Transverse colon (tissue), 4 donors: ENCODE results near the gene SELE. TPM values are rescaled to one million over a fixed set of nuclear protein-coding genes. Genes with fewer than 3 reads are reported as not detected.

Experiments
- DNase-seq: peaks from one replicate; pipeline ENCODE4 v3.0.0-alpha.2; 2019
- H3K27ac ChIP-seq, 4 donors: fragments of 200-600 bp; sonication (generic); 2 replicates each; pipeline ENCODE4 v1.5.1; 2016 to 2018; ENCODE audit warnings: inconsistent platforms in 4 of 4
- H3K27me3 ChIP-seq: fragments of 200-600 bp; sonication (generic); 2 replicates; pipeline ENCODE4 v1.5.1; 2017; ENCODE audit warnings: inconsistent platforms
- H3K36me3 ChIP-seq, 4 donors: fragments of 200-600 bp; sonication (generic); 2 replicates each; pipeline ENCODE4 v1.5.1; 2017 to 2019; ENCODE audit warnings: inconsistent platforms in 4 of 4
- H3K4me1 ChIP-seq, 4 donors: fragments of 200-600 bp; sonication (generic); 2 replicates each; pipeline ENCODE4 v1.5.1; 2017 to 2020; ENCODE audit warnings: inconsistent platforms in 4 of 4
- H3K4me3 ChIP-seq, 4 donors: fragments of 200-600 bp; sonication (generic); 1 replicate in 1 of 4; 2 replicates in 3 of 4; pipeline versions ENCODE4 v1.5.1 to v1.6.1; 2017 to 2019; ENCODE audit warnings: inconsistent platforms in 4 of 4
- H3K9me3 ChIP-seq, 2 donors: fragments of 200-600 bp; sonication (generic); 2 replicates each; pipeline ENCODE4 v1.5.1; 2017 to 2019; ENCODE audit warnings: inconsistent platforms in 2 of 2
- CTCF ChIP-seq, 5 experiments: fragments of 200-600 bp in 3 of 5; fragments of 450-650 bp in 2 of 5; sonication (generic) in 3 of 5; IDR thresholded peaks; 1 replicate in 2 of 5; 2 replicates in 3 of 5; pipeline ENCODE4 v1.5.1; 2016 to 2017; ENCODE audit warnings: antibody characterized with exemption in 5 of 5, inconsistent platforms in 3 of 5, mild to moderate bottlenecking in 2 of 5, moderate library complexity in 1 of 5
- EP300 ChIP-seq: sonication (generic); formaldehyde crosslinking; IDR thresholded peaks from one replicate; pipeline ENCODE4 v1.6.1; 2017; ENCODE audit warnings: antibody characterized with exemption, low read depth
- POLR2A ChIP-seq: fragments of 450-650 bp; IDR thresholded peaks from one replicate; pipeline ENCODE4 v1.6.1; 2016; ENCODE audit warnings: antibody characterized with exemption, mild to moderate bottlenecking, moderate library complexity
- POLR2AphosphoS5 ChIP-seq, 3 donors: sonication (generic); formaldehyde crosslinking; IDR thresholded peaks; one replicate each; pipeline ENCODE4 v1.6.1; 2016; ENCODE audit warnings: antibody characterized with exemption in 3 of 3
- WGBS, 2 donors: methylation state at CpG; one replicate each; pipeline ENCODE4 v1.1.5; 2018; ENCODE audit warnings: low coverage in 1 of 2; 5-methylcytosine and 5-hydroxymethylcytosine counted together
- in situ Hi-C, 4 donors: fragments of 200-750 bp; cut with MboI; loops; one replicate each; pipeline versions ENCODE4 v1.15.0 to v1.15.1; 2017; ENCODE audit warnings: low sequenced_read_pairs in 3 of 4, low pct_ligation_motif_present in 1 of 4, low pct_unique_long_range_greater_than_20kb in 1 of 4
- intact Hi-C: fragments of 100-400 bp; cut with DNase I; formaldehyde crosslinking; loops from one replicate; pipeline ENCODE4 v1.15.1; 2023; ENCODE audit warnings: low total_unique reads
- total RNA-seq, 4 donors: library from RNA; depleted of rRNA; stranded (reverse); fragments of >200 nt; gene quantifications; one replicate each; pipeline ENCODE4 v1.1.0, GENCODE V29; 2016

Gene SELE
- total RNA-seq, 4 donors from 2014 or later, result 0.14 to 0.16 TPM; not detected in 2

GRCh38 chr1:169680377-169681019, 53.4 kb downstream of the SELE start:
- H3K4me1 ChIP-seq, result no peaks in the 10 kb centered on the region
- H3K9me3 ChIP-seq, result no peaks in the 10 kb centered on the region
- peaks cover 14% of the 10 kb centered on the region for H3K27me3 ChIP-seq
- no peaks in the 10 kb centered on the region for H3K36me3 ChIP-seq
- in situ Hi-C loops, result no loop called here
- intact Hi-C loops, result no loop called here
- TF ChIP-seq POLR2A (no peak), EP300 (no peak), CTCF (IDR thresholded peaks at IDR 0.05) (no peak), POLR2AphosphoS5 (IDR thresholded peaks at IDR 0.05) (no peak)
- H3K4me3 ChIP-seq, result no peak overlapping the region
- H3K27ac ChIP-seq, result no peak overlapping the region
- WGBS, 2 donors, result 44 to 57% methylated on average over 6 of the region's 6 CpGs
- DNase-seq, result no peak

- 75 to 82% methylated on average over 2 to 3 of the region's 3 CpGs for WGBS, 2 donors
- H3K9me3 ChIP-seq, result no peaks in the 10 kb centered on the region
- in situ Hi-C loops, result no loop called here
These were observed 54.2 kb downstream of the SELE start for GRCh38 chr1:169679692-169680091.

GRCh38 chr1:169676001-169676400, 57.9 kb downstream of the SELE start:
- TF ChIP-seq CTCF (IDR thresholded peaks at IDR 0.05), result no peak
- no peak for TF ChIP-seq POLR2AphosphoS5 (IDR thresholded peaks at IDR 0.05)
- no peak for TF ChIP-seq EP300
- no peak for TF ChIP-seq POLR2A
- Histone ChIP-seq H3K36me3 (no peaks in the 10 kb centered on the region), H3K4me3 (no peak overlapping the region), H3K27ac (no peak overlapping the region), H3K4me1 (no peaks in the 10 kb centered on the region), H3K9me3 (no peaks in the 10 kb centered on the region), H3K27me3 (peaks cover 1% of the 10 kb centered on the region)
- 45 to 80% methylated on average over 1 to 2 of the region's 2 CpGs for WGBS, 2 donors
- no peak for DNase-seq
- intact Hi-C loops (no loop called here), in situ Hi-C loops (no loop called here)

More at GRCh38 chr1:169679692-169680091, 54.2 kb downstream of the SELE start:
- no peaks in the 10 kb centered on the region for H3K36me3 ChIP-seq
- no peaks in the 10 kb centered on the region for H3K4me1 ChIP-seq
- no peak overlapping the region for H3K27ac ChIP-seq
- intact Hi-C loops, result no loop called here
- TF ChIP-seq CTCF (IDR thresholded peaks at IDR 0.05), result no peak
- no peak for TF ChIP-seq EP300
- TF ChIP-seq POLR2AphosphoS5 (IDR thresholded peaks at IDR 0.05), result no peak
- no peak for TF ChIP-seq POLR2A
- DNase-seq, result no peak
- no peak overlapping the region for H3K4me3 ChIP-seq
- peaks cover 14% of the 10 kb centered on the region for H3K27me3 ChIP-seq

Other genes with a start within 250 kb of the SELE start
- 10 to 100 TPM in 3 of 4 donors, 1 to 10 TPM in 1; 2.8 to 20.2 (median 14.9) TPM for gene SLC19A2, start 248.1 kb downstream of the SELE start, total RNA-seq
- gene F5, start 147.6 kb downstream of the SELE start, total RNA-seq, result under 1 TPM in 3 of 4 donors, not detected in 1; 0.32 to 0.82 (median 0.37) TPM
- 1 to 10 TPM; 1.8 to 4.9 (median 2.2) TPM for gene SELP, start 104.0 kb downstream of the SELE start, total RNA-seq
- gene SELL, start 22.5 kb downstream of the SELE start, total RNA-seq, result 1 to 10 TPM in 2 of 4 donors, under 1 TPM in 1, not detected in 1; 0.55 to 6.4 (median 2.9) TPM
- gene METTL18, start 60.8 kb upstream of the SELE start, total RNA-seq, result 1 to 10 TPM in 2 of 4 donors, not detected in 2; 6.3 to 6.8 TPM
- gene SCYL3, start 159.8 kb upstream of the SELE start, total RNA-seq, result 10 to 100 TPM; 12.3 to 42.3 (median 25.1) TPM